Body of pancreas (tissue), 4 donors: ENCODE data around the gene CAPZB.

ENCODE experiments used
- CTCF ChIP-seq, 7 experiments: fragments of 450-650 bp in 4 of 7; fragments of 200-600 bp in 3 of 7; sonication (generic) in 3 of 7; IDR thresholded peaks; one replicate each; pipeline ENCODE4 v1.5.1; 2016 to 2019; ENCODE audit warnings: antibody characterized with exemption in 7 of 7
- POLR2A ChIP-seq, 3 donors: fragments of 450-650 bp; IDR thresholded peaks; one replicate each; pipeline ENCODE4 v1.6.1; 2016; ENCODE audit warnings: antibody characterized with exemption in 3 of 3, mild to moderate bottlenecking in 2 of 3

- TF ChIP-seq CTCF (IDR thresholded peaks at IDR 0.05) (no peak), POLR2A (IDR thresholded peaks at IDR 0.05) (no peak)
Observed at GRCh38 chr1:19342894-19343616, 142.3 kb downstream of the CAPZB start.
